Measurements from ENCODE around the gene C16orf54. TPM values are rescaled to one million over a fixed set of nuclear protein-coding genes. Genes with fewer than 3 reads are reported as not detected.
A peak's percentile ranks its signal among the peaks of the same experiment; 100 is the strongest.
"Not testable (repeated sequence)": the region's sequence is repeated elsewhere in the genome, so short reads cannot be mapped to it uniquely, and the experiment has no call there.

Gene C16orf54
- total RNA-seq, 1 experiment from 2014 or later = not detected

GRCh38 chr16:29760567-29761279, 14.9 kb upstream of the C16orf54 start:
- Mint-ChIP-seq H3K36me3 (ENCODE audit: insufficient read depth, unreplicated experiment) (no peaks in the 10 kb centered on the region), H3K4me1 (ENCODE audit: insufficient read depth, unreplicated experiment) (no peaks in the 10 kb centered on the region), H3K9me3 (ENCODE audit: unreplicated experiment) (no peaks in the 10 kb centered on the region), H3K27me3 (ENCODE audit: insufficient read depth, unreplicated experiment) (no peaks in the 10 kb centered on the region), H3K4me3 (ENCODE audit: unreplicated experiment) (no peak overlapping the region), H3K27ac (ENCODE audit: low read depth, unreplicated experiment) (no peak overlapping the region)
- ChIA-PET POLR2A (no interaction called here), CTCF (no interaction called here)
- no peak for DNase-seq (ENCODE audit: unreplicated experiment)
- intact Hi-C loops (cut with micrococcal nuclease) = no loop called here
- no TSS peak for BruUV-seq (replicated peaks)
- no peak for TF ChIP-seq CTCF (IDR thresholded peaks at IDR 0.05; ENCODE audit: unreplicated experiment)

GRCh38 chr16:29757950-29758466, 12.2 kb upstream of the C16orf54 start:
- H3K9me3 Mint-ChIP-seq (ENCODE audit: unreplicated experiment) = no peaks in the 10 kb centered on the region
- no TSS peak for BruUV-seq (replicated peaks)
- no peak for TF ChIP-seq CTCF (IDR thresholded peaks at IDR 0.05; ENCODE audit: unreplicated experiment)
- H3K36me3 Mint-ChIP-seq (ENCODE audit: insufficient read depth, unreplicated experiment) = no peaks in the 10 kb centered on the region
- no peak overlapping the region for H3K4me3 Mint-ChIP-seq (ENCODE audit: unreplicated experiment)
- no peak for DNase-seq (ENCODE audit: unreplicated experiment)
- H3K27me3 Mint-ChIP-seq (ENCODE audit: insufficient read depth, unreplicated experiment) = no peaks in the 10 kb centered on the region
- no peaks in the 10 kb centered on the region for H3K4me1 Mint-ChIP-seq (ENCODE audit: insufficient read depth, unreplicated experiment)
- intact Hi-C loops (cut with micrococcal nuclease) = no loop called here
- ChIA-PET POLR2A (no interaction called here), CTCF (interaction anchor here (0.6 to 1.1 kb wide), 2 partner anchors 12 to 23 kb away, joined by 3 read pairs; no protein-coding TSS in a partner anchor)
- peak overlapping the region; percentile 27 for H3K27ac Mint-ChIP-seq (ENCODE audit: low read depth, unreplicated experiment)

GRCh38 chr16:29757086-29757485, 11.3 kb upstream of the C16orf54 start:
- POLR2A ChIA-PET; BruUV-seq (replicated peaks); H3K27ac Mint-ChIP-seq (ENCODE audit: low read depth, unreplicated experiment); intact Hi-C loops (cut with micrococcal nuclease); DNase-seq (ENCODE audit: unreplicated experiment); H3K36me3 Mint-ChIP-seq (ENCODE audit: insufficient read depth, unreplicated experiment); H3K4me1 Mint-ChIP-seq (ENCODE audit: insufficient read depth, unreplicated experiment); H3K9me3 Mint-ChIP-seq (ENCODE audit: unreplicated experiment); H3K4me3 Mint-ChIP-seq (ENCODE audit: unreplicated experiment); H3K27me3 Mint-ChIP-seq (ENCODE audit: insufficient read depth, unreplicated experiment): not testable (repeated sequence)
- CTCF ChIA-PET = interaction anchor here (0.6 to 1.3 kb wide), 3 partner anchors 28 to 275 kb away, joined by 3 to 6 read pairs (median 6); no protein-coding TSS in a partner anchor

GRCh38 chr16:29756654-29757053, 10.9 kb upstream of the C16orf54 start:
- Mint-ChIP-seq H3K9me3 (ENCODE audit: unreplicated experiment) (no peaks in the 10 kb centered on the region), H3K4me1 (ENCODE audit: insufficient read depth, unreplicated experiment) (no peaks in the 10 kb centered on the region), H3K36me3 (ENCODE audit: insufficient read depth, unreplicated experiment) (no peaks in the 10 kb centered on the region), H3K27me3 (ENCODE audit: insufficient read depth, unreplicated experiment) (no peaks in the 10 kb centered on the region), H3K27ac (ENCODE audit: low read depth, unreplicated experiment) (no peak overlapping the region), H3K4me3 (ENCODE audit: unreplicated experiment) (no peak overlapping the region)
- CTCF ChIA-PET = interaction anchor here (0.6 to 1.3 kb wide), 3 partner anchors 27 to 276 kb away, joined by 3 to 6 read pairs (median 6); no protein-coding TSS in a partner anchor
- POLR2A ChIA-PET = no interaction called here
- TF ChIP-seq CTCF (IDR thresholded peaks at IDR 0.05; ENCODE audit: unreplicated experiment) = no peak
- intact Hi-C loops (cut with micrococcal nuclease) = no loop called here
- no peak for DNase-seq (ENCODE audit: unreplicated experiment)
- BruUV-seq (replicated peaks) = no TSS peak
